ENCODE measurements around the gene GPBP1L1.

DNA sequence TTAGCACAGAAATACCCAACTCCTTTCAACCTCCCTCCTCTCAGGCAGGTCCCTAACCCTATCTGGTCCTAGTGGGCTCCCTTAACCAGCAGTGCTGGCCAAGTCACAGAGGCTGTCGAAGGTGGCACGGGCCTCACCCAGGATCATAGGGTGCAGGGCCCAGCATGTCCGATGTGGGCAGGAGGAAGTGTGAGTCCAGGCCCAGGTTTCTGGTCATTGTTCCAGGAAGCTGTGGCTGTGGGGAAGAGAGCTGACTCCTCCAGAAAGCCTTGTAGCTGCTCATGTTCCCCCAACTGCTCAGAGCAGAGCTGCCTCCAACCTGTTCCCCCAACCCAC, 64.9 kb downstream of the GPBP1L1 start:
- TF ChIP-seq, protein P1, sequence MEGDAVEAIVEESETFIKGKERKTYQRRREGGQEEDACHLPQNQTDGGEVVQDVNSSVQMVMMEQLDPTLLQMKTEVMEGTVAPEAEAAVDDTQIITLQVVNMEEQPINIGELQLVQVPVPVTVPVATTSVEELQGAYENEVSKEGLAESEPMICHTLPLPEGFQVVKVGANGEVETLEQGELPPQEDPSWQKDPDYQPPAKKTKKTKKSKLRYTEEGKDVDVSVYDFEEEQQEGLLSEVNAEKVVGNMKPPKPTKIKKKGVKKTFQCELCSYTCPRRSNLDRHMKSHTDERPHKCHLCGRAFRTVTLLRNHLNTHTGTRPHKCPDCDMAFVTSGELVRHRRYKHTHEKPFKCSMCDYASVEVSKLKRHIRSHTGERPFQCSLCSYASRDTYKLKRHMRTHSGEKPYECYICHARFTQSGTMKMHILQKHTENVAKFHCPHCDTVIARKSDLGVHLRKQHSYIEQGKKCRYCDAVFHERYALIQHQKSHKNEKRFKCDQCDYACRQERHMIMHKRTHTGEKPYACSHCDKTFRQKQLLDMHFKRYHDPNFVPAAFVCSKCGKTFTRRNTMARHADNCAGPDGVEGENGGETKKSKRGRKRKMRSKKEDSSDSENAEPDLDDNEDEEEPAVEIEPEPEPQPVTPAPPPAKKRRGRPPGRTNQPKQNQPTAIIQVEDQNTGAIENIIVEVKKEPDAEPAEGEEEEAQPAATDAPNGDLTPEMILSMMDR (conservative IDR thresholded peaks at IDR 0.05; ENCODE audit: low read length): no peak
- no peak for TF ChIP-seq EZH2phosphoT487 (IDR thresholded peaks at IDR 0.05; ENCODE audit: borderline replicate concordance)
